HG03095 (cell line): ENCODE data around the gene STIL.
"Not testable (repeated sequence)": the region's sequence is repeated elsewhere in the genome, so short reads cannot be mapped to it uniquely, and the experiment has no call there.

Experiments used
- ATAC-seq: cut with Tn5 transposase; IDR thresholded peaks from one replicate; pipeline ENCODE4 v1.9.1; 2021; ENCODE audit warnings: moderate library complexity; ENCODE audit not compliant: unreplicated experiment

STIL gene

GRCh38 chr1:47323599-47324031, 9.7 kb upstream of the STIL start:
- ATAC-seq: no peak

- not testable (repeated sequence) for ATAC-seq
These were observed 6.0 kb upstream of the STIL start for GRCh38 chr1:47319968-47320367.

GRCh38 chr1:47317841-47318240, 3.9 kb upstream of the STIL start:
- ATAC-seq: no peak

GRCh38 chr1:47309427-47309826, 4.5 kb downstream of the STIL start:
- no peak for ATAC-seq

- ATAC-seq: no peak
These were observed 11.5 kb downstream of the STIL start for GRCh38 chr1:47302472-47302871.

GRCh38 chr1:47298025-47298699, 15.8 kb downstream of the STIL start:
- ATAC-seq: no peak

- ATAC-seq: no peak
These were observed 18.4 kb downstream of the STIL start for GRCh38 chr1:47295579-47295978.

- ATAC-seq: not testable (repeated sequence)
These were observed 19.1 kb downstream of the STIL start for GRCh38 chr1:47294863-47295262.

- ATAC-seq: not testable (repeated sequence)
These were observed 25.8 kb downstream of the STIL start for GRCh38 chr1:47288116-47288515.

GRCh38 chr1:47280142-47280541, 33.8 kb downstream of the STIL start:
- ATAC-seq: no peak

GRCh38 chr1:47276850-47277249, 37.1 kb downstream of the STIL start:
- no peak for ATAC-seq

- ATAC-seq: not testable (repeated sequence)
These were observed 38.1 kb downstream of the STIL start for GRCh38 chr1:47275811-47276210.

GRCh38 chr1:47265529-47265928, 48.4 kb downstream of the STIL start:
- not testable (repeated sequence) for ATAC-seq

GRCh38 chr1:47262787-47263413, 51.0 kb downstream of the STIL start:
- no peak for ATAC-seq

- no peak for ATAC-seq
These were observed 56.7 kb downstream of the STIL start for GRCh38 chr1:47257224-47257623.

GRCh38 chr1:47252795-47253194, 61.2 kb downstream of the STIL start:
- ATAC-seq: no peak

- no peak for ATAC-seq
These were observed 61.6 kb downstream of the STIL start for GRCh38 chr1:47252369-47252768.

GRCh38 chr1:47249755-47250154, 64.2 kb downstream of the STIL start:
- no peak for ATAC-seq

GRCh38 chr1:47244339-47244862, 69.5 kb downstream of the STIL start:
- ATAC-seq: no peak

- ATAC-seq: no peak
These were observed 70.0 kb downstream of the STIL start for GRCh38 chr1:47243910-47244309.

- ATAC-seq: no peak
These were observed 72.5 kb downstream of the STIL start for GRCh38 chr1:47241114-47242113.
